ENCODE results near the gene COL1A2. TPM values are rescaled to one million over a fixed set of nuclear protein-coding genes. Genes with fewer than 3 reads are reported as not detected.

COL1A2 gene
- total RNA-seq, 1 experiment from 2014 or later: 42.1 TPM

- Histone ChIP-seq H2BK12ac (ENCODE audit: insufficient read length, low read depth, low read length) (no peak overlapping the region), H3K18ac (ENCODE audit: insufficient read length, low read depth, low read length) (no peak overlapping the region), H3T11ph (ENCODE audit: low read length) (no peak overlapping the region), H4K20me1 (ENCODE audit: control insufficient read depth, insufficient read depth, insufficient read length) (no peaks in the 10 kb centered on the region), H3K14ac (ENCODE audit: insufficient read depth, low read length) (no peak overlapping the region), H3K56ac (ENCODE audit: insufficient read length, low read depth, low read length) (no peak overlapping the region), H3K79me1 (ENCODE audit: insufficient read depth, low read depth, low read length, poor library complexity, severe bottlenecking) (no peaks in the 10 kb centered on the region), H3K23me2 (ENCODE audit: insufficient read length, low read depth, low read length, poor library complexity, severe bottlenecking) (peaks cover 1% of the 10 kb centered on the region), H3K9ac (ENCODE audit: extremely low read depth, insufficient read length, low read length) (no peak overlapping the region), H3K27ac (ENCODE audit: insufficient read length, low read depth, low read length) (no peak overlapping the region), H3K4me1 (ENCODE audit: insufficient read depth, low read length) (peaks cover 10% of the 10 kb centered on the region; the same call in 1 of the 2 replicates), H2BK5ac (ENCODE audit: insufficient read length, low read length) (no peak overlapping the region), H2AK5ac (ENCODE audit: insufficient read length, low read length) (no peak overlapping the region), H3K4ac (ENCODE audit: low read depth, low read length) (no peak overlapping the region), H2BK120ac (ENCODE audit: low read depth, low read length, poor library complexity, severe bottlenecking) (no peak overlapping the region), H2BK20ac (ENCODE audit: low read depth, low read length, poor library complexity, severe bottlenecking) (no peak overlapping the region), H3K23ac (ENCODE audit: insufficient read length, low read depth, low read length) (no peak overlapping the region), H4K91ac (ENCODE audit: insufficient read length, low read depth, low read length) (no peak overlapping the region), H3K9me3 (ENCODE audit: control insufficient read depth, low read depth, low read length) (no peaks in the 10 kb centered on the region), H4K8ac (replicated peaks; ENCODE audit: insufficient read length, low read depth, low read length) (no peak overlapping the region), H2BK15ac (ENCODE audit: low read depth, low read length) (no peak overlapping the region), H4K5ac (ENCODE audit: insufficient read length, low read depth, low read length) (no peak overlapping the region), H2AFZ (ENCODE audit: low read length) (no peak overlapping the region), H3K79me2 (ENCODE audit: insufficient read depth, low read length) (no peaks in the 10 kb centered on the region), H3K4me2 (ENCODE audit: insufficient read depth, insufficient read length, low read length) (no peak overlapping the region), H3K27me3 (ENCODE audit: insufficient read depth, low read length) (no peaks in the 10 kb centered on the region)
- no peak for DNase-seq
- Mint-ChIP-seq H3K4me1 (peaks cover 33% of the 10 kb centered on the region in 2 experiments), H3K27me3 (ENCODE audit: low read depth) (peaks cover 2% of the 10 kb centered on the region), H3K9me3 (no peaks in the 10 kb centered on the region), H3K27ac (no peak overlapping the region), H3K36me3 (ENCODE audit: insufficient read depth in 1 of 3, low read depth in 3 of 3) (no peaks in the 10 kb centered on the region), H3K4me3 (no peak overlapping the region)
- no peak for TF ChIP-seq CTCF (conservative IDR thresholded peaks at IDR 0.05)
- WGBS (ENCODE audit: extremely low coverage, insufficient read length, low lambda C conversion rate): no CpG with 5 or more reads among the region's 1 CpG
Measured at GRCh38 chr7:94388540-94388939, 6.2 kb upstream of the COL1A2 start.

Data from H9 (cell line).